Lower lobe of right lung (tissue), 2 donors: ENCODE data around the gene SLC38A10. TPM values are rescaled to one million over a fixed set of nuclear protein-coding genes. Genes with fewer than 3 reads are reported as not detected.
A peak's percentile ranks its signal among the peaks of the same experiment; 100 is the strongest.

ENCODE experiments used
- ATAC-seq, 2 donors: fragments of 200-7000 bp; cut with Tn5 transposase; one replicate each; pipeline ENCODE4 v1.9.1; 2020 to 2022; ENCODE audit warnings: mild to moderate bottlenecking in 2 of 2, moderate library complexity in 2 of 2
- DNase-seq: peaks from one replicate; pipeline ENCODE4 v3.0.0-alpha.2; 2020
- H3K27ac ChIP-seq: fragments of 200-600 bp; one replicate; pipeline ENCODE4 v1.8.0; 2022
- H3K27me3 ChIP-seq: fragments of 200-600 bp; one replicate; pipeline ENCODE4 v1.8.0; 2022; ENCODE audit warnings: low read depth
- H3K36me3 ChIP-seq: fragments of 200-600 bp; one replicate; pipeline ENCODE4 v1.8.0; 2022; ENCODE audit warnings: mild to moderate bottlenecking
- H3K4me1 ChIP-seq: fragments of 200-600 bp; one replicate; pipeline ENCODE4 v1.8.0; 2022
- H3K4me3 ChIP-seq: fragments of 200-600 bp; one replicate; pipeline ENCODE4 v1.8.0; 2022; ENCODE audit warnings: mild to moderate bottlenecking
- H3K9me3 ChIP-seq: fragments of 200-600 bp; one replicate; pipeline ENCODE4 v1.8.0; 2022
- intact Hi-C: fragments of 100-400 bp; cut with DNase I; formaldehyde crosslinking; loops from one replicate; pipeline ENCODE4 v1.11.0; 2022
- total RNA-seq: library from RNA; stranded (reverse); fragmentation: NEBNext Ultra II Directional; extraction: Animal tissue kit (Norgen Biotek cat#: 25700); gene quantifications from one replicate; pipeline ENCODE4 v1.2.1, GENCODE V29; 2021
- TF ChIP-seq, protein P1 (sequence below): fragments of 200-600 bp; IDR thresholded peaks from one replicate; pipeline ENCODE4 v1.8.0; 2022; ENCODE audit warnings: antibody characterized with exemption, mild to moderate bottlenecking
- donor health status: DM: no; HTN: yes; CAD: no; lungs with severe emphysema.

Gene SLC38A10
- total RNA-seq, 1 donor from 2014 or later = 98.1 TPM

GRCh38 chr17:81339534-81340296, 44.6 kb upstream of the SLC38A10 start:
- peaks cover 69% of the 10 kb centered on the region for H3K4me1 ChIP-seq
- intact Hi-C loops = no loop called here

GRCh38 chr17:81339191-81339533, 44.1 kb upstream of the SLC38A10 start:
- no peaks in the 10 kb centered on the region for H3K36me3 ChIP-seq
- TF ChIP-seq, protein P1, sequence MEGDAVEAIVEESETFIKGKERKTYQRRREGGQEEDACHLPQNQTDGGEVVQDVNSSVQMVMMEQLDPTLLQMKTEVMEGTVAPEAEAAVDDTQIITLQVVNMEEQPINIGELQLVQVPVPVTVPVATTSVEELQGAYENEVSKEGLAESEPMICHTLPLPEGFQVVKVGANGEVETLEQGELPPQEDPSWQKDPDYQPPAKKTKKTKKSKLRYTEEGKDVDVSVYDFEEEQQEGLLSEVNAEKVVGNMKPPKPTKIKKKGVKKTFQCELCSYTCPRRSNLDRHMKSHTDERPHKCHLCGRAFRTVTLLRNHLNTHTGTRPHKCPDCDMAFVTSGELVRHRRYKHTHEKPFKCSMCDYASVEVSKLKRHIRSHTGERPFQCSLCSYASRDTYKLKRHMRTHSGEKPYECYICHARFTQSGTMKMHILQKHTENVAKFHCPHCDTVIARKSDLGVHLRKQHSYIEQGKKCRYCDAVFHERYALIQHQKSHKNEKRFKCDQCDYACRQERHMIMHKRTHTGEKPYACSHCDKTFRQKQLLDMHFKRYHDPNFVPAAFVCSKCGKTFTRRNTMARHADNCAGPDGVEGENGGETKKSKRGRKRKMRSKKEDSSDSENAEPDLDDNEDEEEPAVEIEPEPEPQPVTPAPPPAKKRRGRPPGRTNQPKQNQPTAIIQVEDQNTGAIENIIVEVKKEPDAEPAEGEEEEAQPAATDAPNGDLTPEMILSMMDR = no peak
- H3K27me3 ChIP-seq = peaks cover 14% of the 10 kb centered on the region
- DNase-seq = no peak
- peaks cover 75% of the 10 kb centered on the region for H3K4me1 ChIP-seq
- H3K4me3 ChIP-seq = no peak overlapping the region
- ATAC-seq = no peak
- no peaks in the 10 kb centered on the region for H3K9me3 ChIP-seq
- peak overlapping the region; percentile 93 for H3K27ac ChIP-seq
- intact Hi-C loops = no loop called here

More at GRCh38 chr17:81339534-81340296, 44.6 kb upstream of the SLC38A10 start:
- Histone ChIP-seq H3K4me3 (peak overlapping the region; percentile 17), H3K27me3 (peaks cover 18% of the 10 kb centered on the region), H3K27ac (peak overlapping the region; percentile 93), H3K9me3 (no peaks in the 10 kb centered on the region), H3K36me3 (no peaks in the 10 kb centered on the region)
- peak; percentile 3 to 48 for ATAC-seq
- TF ChIP-seq, protein P1 = no peak
- peak; percentile 75 for DNase-seq

DNA sequence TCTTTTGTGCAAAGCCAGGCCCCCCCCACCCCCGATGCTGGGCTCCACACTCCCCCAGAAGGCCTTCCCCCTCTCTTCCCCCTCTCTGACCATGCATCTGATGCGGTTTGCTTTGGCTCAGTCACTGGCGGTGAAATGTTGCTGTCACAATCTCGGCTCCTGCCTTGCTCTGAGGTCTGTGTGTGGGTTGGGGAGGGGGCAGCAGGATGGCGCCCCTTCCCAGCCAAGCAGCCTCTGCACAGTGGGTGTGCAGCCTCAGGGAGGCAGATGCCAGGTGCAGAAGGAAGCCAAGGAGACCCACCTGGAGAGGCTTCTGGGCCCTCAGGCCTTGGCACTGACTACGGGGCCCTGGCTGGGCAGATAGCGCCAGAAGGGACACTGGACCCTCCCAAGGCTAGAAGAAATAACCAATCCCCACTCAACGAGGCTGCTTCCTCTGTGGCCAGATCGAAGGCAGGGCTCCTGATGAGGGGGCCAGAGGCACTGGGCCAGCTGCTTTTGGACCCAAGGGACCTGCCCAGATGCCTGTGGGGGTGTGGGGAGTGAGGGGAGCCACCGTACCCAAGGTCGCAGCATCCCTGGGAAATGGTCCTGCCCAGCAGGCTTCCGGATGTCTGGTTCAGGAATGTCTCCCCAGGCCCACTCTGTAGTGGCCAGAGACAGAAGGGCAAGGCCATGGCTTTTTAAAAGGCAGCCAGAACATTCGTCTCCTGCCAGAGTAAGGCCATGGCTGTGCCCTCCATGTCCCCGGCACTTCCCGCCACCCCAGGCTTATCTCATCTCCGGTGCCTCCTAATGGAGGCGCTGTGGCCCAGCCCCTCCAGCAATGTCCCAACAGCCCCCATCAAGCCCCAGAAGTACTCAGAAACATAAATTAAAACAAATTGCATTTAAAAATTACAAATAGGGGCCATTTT, 43.4 kb upstream of the SLC38A10 start:
- ATAC-seq (no peak), DNase-seq (peak; percentile 45)
- Histone ChIP-seq H3K27me3 (peaks cover 14% of the 10 kb centered on the region), H3K27ac (peak overlapping the region; percentile 93), H3K4me1 (peaks cover 75% of the 10 kb centered on the region), H3K9me3 (no peaks in the 10 kb centered on the region), H3K36me3 (no peaks in the 10 kb centered on the region), H3K4me3 (no peak overlapping the region)
- TF ChIP-seq, protein P1 = no peak
- intact Hi-C loops = no loop called here

DNA sequence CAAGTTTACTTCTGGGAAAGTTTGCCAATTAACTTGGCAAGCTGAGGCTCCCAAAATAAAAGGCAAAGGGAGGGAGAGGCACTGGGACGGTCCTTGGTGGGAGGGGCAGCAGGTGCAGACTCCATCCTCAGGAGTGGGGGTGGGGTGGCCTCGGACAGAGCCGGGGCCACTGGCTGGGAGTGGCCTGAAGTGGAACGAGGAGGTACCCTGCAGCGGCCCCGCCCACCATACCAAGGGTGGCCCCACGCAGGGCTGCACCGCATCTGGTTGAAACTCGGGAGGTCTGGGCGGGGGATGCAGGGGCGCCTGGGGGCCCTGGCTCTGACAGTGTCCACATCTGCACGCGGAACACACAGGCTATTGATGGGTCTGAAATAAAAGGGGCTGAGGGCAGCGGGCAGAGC, 42.4 kb upstream of the SLC38A10 start:
- DNase-seq (peak; percentile 84), ATAC-seq (peak; percentile 63 to 66)
- Histone ChIP-seq H3K9me3 (no peaks in the 10 kb centered on the region), H3K4me1 (peaks cover 69% of the 10 kb centered on the region), H3K27ac (no peak overlapping the region), H3K4me3 (no peak overlapping the region), H3K27me3 (peaks cover 11% of the 10 kb centered on the region), H3K36me3 (no peaks in the 10 kb centered on the region)
- intact Hi-C loops = no loop called here
- TF ChIP-seq, protein P1 = no peak

GRCh38 chr17:81336930-81337325, 41.8 kb upstream of the SLC38A10 start:
- peak in 1 of 2 donors; percentile 6 for ATAC-seq
- intact Hi-C loops = no loop called here
- TF ChIP-seq, protein P1 = no peak
- H3K36me3 ChIP-seq = no peaks in the 10 kb centered on the region
- no peak for DNase-seq
- no peak overlapping the region for H3K4me3 ChIP-seq
- H3K27me3 ChIP-seq = peaks cover 7% of the 10 kb centered on the region
- H3K9me3 ChIP-seq = no peaks in the 10 kb centered on the region
- H3K27ac ChIP-seq = peak overlapping the region; percentile 46
- peaks cover 64% of the 10 kb centered on the region for H3K4me1 ChIP-seq
